GM19372 (cell line): Measurements from ENCODE around the gene PDIA5.
A peak's percentile ranks its signal among the peaks of the same experiment; 100 is the strongest.

Source experiments
- ATAC-seq: cut with Tn5 transposase; IDR thresholded peaks from one replicate; pipeline ENCODE4 v1.9.1; 2021; ENCODE audit warnings: mild to moderate bottlenecking, low read depth, moderate library complexity; ENCODE audit not compliant: unreplicated experiment

PDIA5 gene

GRCh38 chr3:123066896-123067688 is at the start of gene PDIA5:
TSS of gene PDIA5 (plus strand) at chr3:123067025. CDS start at chr3:123067165, 140 bp downstream.
- ATAC-seq, result peak; percentile 86

DNA sequence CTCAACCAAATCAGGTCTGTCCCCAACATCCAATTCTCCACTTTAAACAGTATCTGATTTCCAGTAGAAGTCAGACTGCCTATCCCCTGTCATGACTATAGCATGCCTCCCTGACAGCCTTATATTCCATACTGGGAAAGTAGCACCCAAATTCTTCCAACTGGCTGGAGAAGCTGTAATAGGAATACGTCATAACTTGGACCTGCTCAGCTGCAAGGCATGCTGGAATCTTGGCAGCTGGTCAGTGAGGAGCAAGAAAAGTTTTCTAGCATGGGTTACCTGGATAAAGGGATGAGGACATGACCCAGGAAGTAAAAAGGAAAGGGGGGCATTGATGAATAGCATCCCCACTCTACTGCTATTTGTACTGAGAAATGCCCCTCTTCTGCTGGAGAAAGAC is 48.1 kb upstream of the PDIA5 start:
- no peak for ATAC-seq

DNA sequence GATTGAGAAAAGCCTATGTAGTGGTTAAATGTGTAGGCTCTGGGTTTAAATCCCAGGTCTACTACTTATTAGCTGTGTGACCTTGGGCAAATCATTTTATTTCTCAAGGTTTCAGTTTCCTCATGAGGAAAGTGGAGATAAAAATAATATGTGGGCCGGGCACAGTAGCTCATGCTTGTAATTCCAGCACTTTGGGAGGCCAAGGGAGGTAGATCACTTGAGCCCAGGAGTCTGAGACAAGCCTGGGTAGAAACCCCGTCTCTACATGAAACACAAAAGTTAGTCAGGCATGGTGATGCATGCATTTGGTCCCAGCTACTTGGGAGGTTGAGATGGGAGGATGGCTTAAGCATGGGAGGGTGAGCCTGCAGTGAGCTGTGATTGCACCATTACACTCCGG is 47.7 kb upstream of the PDIA5 start:
- no peak for ATAC-seq

GRCh38 chr3:123019591-123019990 is 47.2 kb upstream of the PDIA5 start:
- ATAC-seq, result no peak

- no peak for ATAC-seq
Observed at GRCh38 chr3:123020709-123021108, 46.1 kb upstream of the PDIA5 start.

- ATAC-seq, result no peak
Observed at GRCh38 chr3:123021388-123021787, 45.4 kb upstream of the PDIA5 start.

- no peak for ATAC-seq
Observed at GRCh38 chr3:123021996-123022510, 44.8 kb upstream of the PDIA5 start.

GRCh38 chr3:123024056-123024455 is 42.8 kb upstream of the PDIA5 start:
- no peak for ATAC-seq

DNA sequence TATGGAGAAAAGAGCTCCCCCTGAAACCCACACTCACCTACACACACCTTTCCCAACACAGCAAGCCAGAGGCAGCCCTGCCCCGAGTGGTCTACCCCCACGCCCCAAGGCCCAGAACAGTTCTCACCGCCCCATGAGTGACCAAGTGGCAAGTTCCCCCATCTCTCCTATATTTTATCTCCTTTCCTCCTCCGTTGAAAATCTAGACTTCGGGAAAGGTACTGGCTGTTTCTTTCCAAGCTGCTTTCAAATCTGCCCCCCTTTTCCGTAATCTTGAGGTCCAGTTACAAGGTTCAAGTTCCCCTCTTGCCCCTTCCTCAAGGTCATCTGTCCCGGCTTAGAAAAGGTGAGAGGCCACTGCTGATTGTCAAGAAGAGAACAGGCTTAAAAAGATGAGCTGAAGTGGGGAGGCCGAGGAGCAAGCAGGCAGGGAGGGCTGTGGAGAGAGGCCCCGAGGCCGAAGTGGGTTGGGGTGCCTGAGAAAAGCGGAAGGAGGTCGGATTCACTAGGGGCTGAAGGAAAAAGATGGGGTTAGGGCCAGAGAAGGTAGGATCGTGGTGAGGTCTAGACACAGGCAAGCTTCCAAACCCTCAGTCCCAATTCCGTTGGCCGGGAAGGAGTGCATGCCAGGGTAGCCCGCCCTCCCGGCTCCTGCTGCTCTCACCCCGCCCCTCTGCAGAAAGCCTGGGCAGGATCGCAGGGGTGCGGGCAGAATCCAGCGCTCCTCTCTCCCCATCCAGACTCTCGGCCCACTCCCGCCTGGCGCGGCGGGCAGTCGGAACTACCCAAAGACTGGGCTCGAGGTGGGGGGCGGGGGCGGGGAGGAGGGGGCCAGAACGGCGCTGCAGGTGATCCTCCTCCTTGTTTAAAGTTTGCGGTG is 40.9 kb upstream of the PDIA5 start:
- ATAC-seq, result no peak

DNA sequence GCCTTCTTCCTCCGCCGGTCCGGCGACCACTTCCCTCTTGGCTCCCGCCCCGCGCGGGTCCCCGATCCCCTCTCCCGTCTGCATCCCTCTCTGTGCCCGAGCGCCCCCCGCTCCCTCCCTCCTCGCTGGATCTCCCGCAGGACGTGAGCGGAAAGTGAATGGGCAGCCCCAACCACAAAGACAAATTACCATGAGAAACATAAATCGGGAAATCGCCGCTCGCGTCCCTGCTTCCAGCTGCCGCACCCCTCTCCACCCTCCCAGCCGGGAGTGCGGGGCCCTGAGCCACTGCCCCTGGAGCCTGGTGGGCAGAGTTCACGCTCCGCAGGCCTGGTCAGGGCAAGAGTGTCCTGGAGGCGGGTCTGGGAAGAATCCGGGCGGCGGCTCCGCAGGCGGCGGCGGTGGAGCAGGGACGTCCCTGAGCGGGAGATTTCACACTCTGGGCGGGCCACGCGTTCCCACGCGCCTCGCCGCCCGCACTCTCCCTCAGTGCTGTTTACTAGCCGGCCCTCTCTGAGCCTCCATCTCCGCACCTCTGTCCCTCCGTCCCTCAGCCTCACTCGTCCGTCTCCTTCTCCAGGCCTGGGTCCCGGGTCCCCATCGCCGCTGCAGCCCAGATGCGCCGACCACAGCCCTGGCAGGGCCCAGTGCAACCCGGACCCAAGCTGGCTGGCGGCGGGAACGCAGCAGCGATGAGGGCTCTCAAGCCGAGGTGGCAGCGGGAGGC is 40.1 kb upstream of the PDIA5 start:
- ATAC-seq, result no peak

DNA sequence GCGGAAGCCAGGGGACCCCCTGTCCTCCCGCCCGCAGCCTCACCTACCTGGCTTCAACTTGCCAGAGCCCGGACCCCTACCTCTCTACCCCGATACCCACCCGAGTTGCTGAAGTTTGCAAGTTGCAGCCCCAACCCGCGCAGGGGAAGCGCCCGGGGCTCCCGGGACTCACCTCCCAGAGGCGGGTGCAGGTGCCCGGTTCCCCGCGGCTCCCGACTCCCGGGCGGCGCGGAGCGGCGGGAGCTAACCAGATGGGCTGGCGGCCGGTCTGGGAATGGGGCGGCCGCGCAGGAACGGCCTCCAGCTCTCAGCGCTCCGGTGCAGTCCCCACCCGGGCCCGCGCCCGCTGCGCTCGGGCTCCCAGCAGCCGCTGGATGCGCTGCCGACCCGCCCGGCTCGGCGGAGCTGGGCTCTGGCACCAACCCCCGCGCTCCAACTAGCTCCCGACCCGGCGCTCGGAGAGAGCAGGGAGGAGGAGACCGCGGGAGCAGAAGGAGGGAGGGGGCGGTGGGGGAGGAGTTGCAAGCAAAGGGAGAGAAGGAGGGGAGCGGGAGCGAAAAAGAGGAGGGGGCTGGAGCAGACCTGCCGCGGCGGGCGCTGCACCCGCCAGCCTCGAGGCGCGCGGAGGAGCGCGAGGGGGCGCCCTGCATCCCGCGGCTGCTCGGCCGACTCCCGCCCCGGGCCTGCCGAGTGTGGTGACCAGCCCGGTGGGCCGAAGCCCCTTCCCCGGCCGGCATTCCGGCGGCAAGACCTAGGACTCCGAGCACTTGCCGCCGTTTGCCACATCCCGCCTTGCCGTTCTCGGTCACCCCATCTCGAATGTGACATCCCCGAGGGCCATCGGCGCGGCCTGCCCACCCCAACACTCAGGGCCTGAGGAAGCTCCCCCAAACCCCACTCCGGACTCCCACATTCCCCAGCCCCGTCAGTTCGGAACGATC is 39.3 kb upstream of the PDIA5 start, which contains the start of gene SEMA5B:
TSS of gene SEMA5B (minus strand) at position 472 of the 941 bp plus-strand sequence. CDS start 66,500 bp downstream, outside the sequence.
- ATAC-seq, result no peak

DNA sequence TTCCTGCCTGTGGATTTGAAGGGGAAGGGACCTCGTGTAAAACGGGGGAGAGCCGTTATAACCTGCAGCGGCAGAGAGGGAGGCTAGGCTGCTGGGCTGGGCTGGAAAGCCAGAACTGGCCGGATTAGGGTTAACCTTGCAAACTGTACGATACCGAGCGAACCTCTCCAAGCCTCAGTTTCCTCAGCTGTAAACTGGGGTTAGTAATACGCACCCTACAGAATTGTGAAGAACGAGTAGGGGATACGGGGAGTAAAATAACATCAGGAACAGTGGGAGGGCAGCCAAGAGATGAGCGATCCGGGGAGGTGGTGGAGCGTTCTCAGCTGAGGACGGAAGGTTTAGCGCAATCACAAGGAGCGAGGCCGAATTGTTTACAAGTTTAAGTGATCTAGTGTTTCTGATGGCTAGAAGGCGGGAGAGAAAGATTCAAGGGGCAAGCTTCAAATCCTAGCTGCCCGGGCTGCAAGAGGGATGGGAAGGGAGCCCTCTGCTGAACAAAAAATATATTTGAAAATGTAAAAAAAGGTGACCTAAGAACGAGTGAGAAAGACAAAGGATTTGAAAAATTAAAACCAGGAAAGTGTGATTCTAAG is 38.5 kb upstream of the PDIA5 start:
- no peak for ATAC-seq

- ATAC-seq, result no peak
Observed at GRCh38 chr3:123031051-123031450, 35.8 kb upstream of the PDIA5 start.

GRCh38 chr3:123032057-123032456 is 34.8 kb upstream of the PDIA5 start:
- ATAC-seq, result no peak

DNA sequence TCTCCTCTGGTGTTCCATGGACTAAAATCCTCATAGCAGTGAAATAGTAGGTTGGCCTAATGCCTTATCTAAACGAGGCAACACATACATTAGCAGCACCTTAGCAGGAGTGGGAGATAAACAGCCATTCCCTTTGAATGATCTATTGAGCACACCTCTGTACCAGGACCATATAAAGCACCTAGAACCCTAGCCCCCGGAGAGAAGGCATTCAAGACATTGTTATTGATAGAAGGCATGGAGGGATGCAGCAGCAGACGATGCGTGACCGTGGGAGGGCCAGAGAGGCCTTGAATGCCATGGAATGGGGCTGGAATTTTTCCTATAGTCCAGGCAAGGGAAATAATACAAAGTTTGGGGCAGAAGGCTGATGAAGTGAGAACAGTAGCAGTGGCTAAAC is 32.7 kb upstream of the PDIA5 start:
- ATAC-seq, result no peak

DNA sequence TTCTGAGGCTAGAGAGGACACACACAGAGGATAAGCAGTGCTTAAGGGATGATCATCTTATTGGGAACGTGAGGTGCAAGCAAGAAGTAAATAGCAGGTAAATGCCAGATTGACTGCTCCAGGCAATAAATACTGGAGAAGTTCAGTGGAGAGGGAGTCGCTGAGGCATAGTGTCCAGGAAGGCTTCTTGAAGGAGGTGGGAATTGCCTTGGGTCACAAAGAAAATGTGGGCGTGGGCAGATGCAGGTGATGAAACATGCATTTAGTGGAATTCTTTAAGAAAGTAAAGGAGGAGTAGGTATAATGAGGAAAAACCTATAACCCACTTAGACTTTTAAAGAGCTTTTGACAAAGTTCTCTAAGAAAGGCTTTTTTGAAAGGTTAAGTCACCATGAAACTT is 31.8 kb upstream of the PDIA5 start:
- no peak for ATAC-seq

DNA sequence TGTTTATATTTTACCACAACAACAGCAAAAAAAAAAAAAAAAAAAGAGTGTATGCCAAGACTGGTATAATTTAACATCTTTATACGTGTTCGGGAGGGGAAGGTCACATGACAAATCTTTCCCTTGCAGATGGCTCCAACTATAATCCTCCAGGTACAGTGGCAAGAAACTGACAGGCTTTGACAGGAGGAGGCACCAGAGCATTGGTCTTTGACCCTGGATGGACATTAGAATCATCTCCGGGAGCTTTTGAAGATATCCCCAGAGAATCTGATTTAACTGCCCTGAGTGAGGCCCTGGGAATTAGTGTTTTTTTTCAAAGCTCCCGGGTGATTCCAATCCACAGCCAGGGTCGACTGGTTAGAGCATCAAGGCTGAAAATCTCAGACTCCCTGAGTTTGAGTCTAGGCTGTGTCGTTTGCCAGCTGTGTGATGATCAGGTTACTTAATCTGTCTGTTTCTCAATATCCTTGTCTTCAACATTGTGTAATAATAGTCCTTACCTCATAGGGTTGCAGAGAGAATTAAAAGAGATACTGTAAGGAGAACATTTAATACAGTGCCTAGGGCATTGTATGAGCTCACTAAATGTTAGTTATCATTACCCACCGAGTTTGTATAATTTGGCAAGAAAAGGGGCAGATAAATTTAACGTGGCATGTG is 30.3 kb upstream of the PDIA5 start:
- no peak for ATAC-seq

DNA sequence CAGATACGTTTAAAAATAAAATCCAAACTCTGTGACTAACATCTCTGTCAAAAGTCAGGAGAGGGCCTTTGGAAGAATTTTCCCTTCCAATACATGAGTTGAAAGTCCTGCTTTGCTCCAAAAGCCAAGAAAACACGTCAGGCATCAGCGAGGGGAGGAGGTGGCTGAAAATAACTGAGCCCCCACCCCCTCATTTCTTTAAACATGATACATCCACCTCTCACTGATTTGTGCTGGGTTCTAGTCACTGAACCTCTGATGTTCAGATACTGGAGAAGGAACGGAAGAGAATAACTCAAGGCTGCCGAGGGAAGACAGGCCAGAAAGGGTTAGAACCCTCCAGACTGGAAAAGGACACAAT is 29.8 kb upstream of the PDIA5 start:
- ATAC-seq, result no peak

GRCh38 chr3:123038751-123039150 is 28.1 kb upstream of the PDIA5 start:
- no peak for ATAC-seq
